CD4-positive, alpha-beta T cell treated with Interferon gamma for 1 hour (primary cell): ENCODE measurements around the gene NRG2.
A peak's percentile ranks its signal among the peaks of the same experiment; 100 is the strongest.

Source experiments
- DNase-seq: peaks from one replicate; pipeline ENCODE4 v3.0.0-alpha.2; 2020

NRG2 gene

DNA sequence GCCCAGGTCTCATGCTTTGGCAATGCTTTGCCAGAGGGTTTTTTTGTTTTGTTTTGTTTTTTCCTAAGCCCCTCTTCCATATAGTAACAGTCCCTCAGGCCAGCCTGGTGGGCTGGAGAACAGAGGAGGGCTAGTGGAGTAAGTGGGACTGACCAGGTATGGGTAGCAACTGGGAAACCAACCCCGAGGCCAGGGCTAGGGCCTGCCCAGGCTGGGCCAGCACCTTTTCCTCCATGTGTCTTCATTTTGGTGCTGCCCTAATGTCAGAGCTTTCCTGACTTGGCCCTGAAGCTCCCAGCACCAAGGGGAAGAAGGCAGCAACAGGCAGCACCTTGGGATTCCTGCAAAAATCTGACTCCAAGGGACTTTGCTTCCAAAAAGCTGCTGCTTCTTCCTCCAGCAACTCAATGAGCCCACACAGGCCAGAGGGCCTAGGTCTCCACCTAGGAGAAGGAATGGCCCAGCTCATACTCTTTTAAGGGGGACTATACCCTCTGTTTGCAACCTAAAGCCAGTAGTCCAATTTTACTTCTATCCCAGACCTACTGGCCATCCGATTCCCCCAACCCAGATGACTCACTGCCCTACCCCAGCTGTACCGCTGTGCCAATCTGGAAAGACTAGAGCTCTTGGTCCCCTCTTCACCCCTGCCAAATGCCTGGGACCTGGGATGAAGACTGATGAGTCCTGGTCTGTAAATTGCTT is 142.4 kb downstream of the NRG2 start:
- DNase-seq: no peak

DNA sequence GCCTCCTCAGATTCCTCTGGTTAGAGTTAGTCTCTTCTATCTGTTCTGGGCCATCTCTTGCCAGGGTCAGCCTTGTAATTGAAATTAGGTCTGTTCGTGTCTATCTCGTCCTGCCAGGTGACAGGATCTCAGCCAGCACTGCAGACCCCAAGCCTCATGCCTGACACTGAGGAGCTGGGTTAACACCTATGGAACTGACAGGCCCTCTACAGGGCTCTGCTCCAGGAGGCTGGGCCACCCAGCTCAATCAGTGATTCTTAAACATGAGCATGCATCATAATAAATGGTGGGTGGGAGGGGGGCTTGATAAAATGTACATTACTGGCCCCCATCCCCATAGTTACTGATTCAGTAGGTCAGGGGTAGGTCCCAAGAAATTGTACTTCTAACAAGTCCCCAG is 144.1 kb downstream of the NRG2 start:
- no peak for DNase-seq

GRCh38 chr5:139897982-139898381 is 145.1 kb downstream of the NRG2 start:
- no peak for DNase-seq

- DNase-seq: peak; percentile 3
These were observed 145.8 kb downstream of the NRG2 start for GRCh38 chr5:139897342-139897741.

DNA sequence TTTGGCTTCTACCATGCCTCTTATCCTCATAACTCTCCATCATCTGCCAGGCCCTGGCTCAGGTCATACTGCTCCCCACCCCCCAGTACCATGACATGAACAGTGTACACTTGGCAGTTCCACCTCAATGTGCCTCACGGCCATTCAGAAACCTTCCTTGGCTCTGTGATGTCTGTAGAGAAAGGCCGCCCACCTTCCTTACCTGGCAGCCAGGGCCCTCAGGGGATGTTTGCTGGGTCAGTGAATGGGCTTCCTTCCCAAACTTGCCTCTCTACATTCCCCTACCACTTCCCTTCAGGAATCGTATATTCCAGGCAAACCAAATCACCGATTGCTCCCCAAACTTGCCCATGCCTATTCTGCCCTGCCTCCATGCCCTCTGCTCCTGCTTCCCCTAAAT is 146.4 kb downstream of the NRG2 start:
- no peak for DNase-seq

- no peak for DNase-seq
These were observed 147.5 kb downstream of the NRG2 start for GRCh38 chr5:139895647-139896046.

DNA sequence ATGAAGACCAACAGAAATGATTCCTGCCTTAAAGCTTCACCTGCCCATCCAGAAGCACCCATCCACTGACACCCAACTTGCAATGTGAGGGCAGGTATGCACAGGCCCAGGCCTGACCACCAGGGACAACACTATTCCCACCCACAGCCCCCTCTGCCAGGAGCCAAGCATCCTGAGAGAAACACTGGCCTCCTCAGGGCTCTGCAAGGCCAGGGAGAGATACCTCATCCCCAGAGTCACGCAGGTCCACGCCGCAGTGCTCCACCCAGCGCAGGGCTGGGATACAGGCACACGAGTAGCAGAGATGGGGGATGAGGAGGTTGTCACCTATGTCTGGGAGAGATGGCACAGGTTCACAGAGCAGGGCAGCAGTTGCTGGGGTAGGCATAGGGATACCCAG is 148.1 kb downstream of the NRG2 start:
- no peak for DNase-seq

GRCh38 chr5:139893873-139894272 is 149.2 kb downstream of the NRG2 start:
- DNase-seq: no peak

DNA sequence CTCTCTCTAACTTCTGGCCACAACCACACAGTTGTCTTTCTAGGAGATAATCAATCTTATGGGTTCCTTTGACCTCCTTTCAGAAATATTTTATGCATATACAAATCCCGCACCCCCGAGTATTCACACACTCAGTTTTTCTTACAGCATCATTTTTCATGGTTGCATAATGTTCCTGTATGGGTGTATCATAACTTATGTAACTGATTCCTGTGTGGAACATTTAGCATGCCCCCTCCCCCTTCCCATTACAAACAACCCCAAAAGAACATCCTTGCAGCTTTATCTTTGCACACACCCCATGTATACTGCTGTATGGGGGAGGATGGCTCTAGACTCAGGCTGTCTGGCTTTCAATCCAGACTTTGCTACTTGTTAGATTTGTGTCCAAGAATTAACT is 153.7 kb downstream of the NRG2 start:
- DNase-seq: no peak

DNA sequence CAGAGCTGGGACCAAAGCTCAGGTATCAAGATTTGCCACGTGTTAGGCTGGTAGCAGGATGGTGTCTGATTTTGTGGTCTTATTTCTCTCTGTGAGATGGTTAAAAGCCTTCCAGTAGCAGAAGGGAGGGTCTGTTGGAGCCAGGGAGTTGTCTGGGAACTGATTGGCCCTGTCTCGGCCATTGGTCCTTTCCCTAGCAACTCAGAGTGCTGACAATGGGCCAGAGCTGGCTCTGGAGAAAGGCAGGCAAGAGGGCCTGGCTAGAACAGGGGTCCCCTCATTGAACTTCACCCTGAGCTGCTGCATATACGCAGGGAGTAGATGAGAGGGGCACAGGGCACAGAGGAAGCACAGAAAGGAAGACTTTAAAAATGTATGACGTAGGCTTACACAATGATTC is 154.7 kb downstream of the NRG2 start:
- DNase-seq: no peak

DNA sequence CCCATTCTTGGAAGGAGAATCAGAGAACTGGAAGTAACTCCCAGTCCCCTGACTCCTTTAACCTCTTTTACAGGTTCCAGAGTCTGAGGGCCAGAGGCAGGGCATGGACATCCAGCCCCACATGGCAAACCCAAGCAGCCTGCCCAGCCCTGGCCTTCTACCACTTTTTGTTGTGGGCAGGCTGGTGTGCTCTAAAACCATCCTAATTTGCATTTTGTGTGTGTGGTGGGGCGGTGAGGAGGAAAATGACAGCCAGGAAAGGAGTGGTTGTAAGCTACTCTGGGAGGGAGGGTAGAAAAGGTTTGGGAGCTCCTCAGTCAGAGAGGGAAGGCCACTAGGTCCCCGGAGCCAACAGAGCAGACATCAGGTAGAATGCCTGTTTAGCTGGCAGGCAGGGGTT is 156.9 kb downstream of the NRG2 start:
- no peak for DNase-seq

GRCh38 chr5:139885857-139886208 is 157.3 kb downstream of the NRG2 start:
- DNase-seq: no peak

- DNase-seq: no peak
These were observed 157.8 kb downstream of the NRG2 start for GRCh38 chr5:139885172-139885856.

GRCh38 chr5:139884734-139885133 is 158.4 kb downstream of the NRG2 start:
- DNase-seq: no peak

DNA sequence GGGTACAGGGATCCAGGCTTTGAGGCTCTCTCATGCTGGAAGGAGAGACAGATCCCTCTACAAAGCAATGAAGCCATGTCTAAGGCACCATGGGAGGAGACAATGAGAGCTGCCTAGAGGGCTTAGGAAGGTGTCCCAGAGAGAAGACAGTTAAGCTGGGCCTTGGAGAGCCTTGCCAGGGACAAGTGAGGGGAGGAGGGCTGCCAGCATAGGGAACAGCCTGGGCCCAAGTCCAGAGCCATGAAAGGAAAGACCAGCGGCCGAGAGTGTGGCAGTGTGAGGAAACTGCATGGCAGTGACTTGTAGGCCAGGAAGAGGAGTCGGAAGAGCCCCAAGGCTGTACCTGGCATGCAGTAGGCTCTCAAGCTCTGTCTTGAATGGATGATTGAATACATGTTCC is 159.0 kb downstream of the NRG2 start:
- no peak for DNase-seq

DNA sequence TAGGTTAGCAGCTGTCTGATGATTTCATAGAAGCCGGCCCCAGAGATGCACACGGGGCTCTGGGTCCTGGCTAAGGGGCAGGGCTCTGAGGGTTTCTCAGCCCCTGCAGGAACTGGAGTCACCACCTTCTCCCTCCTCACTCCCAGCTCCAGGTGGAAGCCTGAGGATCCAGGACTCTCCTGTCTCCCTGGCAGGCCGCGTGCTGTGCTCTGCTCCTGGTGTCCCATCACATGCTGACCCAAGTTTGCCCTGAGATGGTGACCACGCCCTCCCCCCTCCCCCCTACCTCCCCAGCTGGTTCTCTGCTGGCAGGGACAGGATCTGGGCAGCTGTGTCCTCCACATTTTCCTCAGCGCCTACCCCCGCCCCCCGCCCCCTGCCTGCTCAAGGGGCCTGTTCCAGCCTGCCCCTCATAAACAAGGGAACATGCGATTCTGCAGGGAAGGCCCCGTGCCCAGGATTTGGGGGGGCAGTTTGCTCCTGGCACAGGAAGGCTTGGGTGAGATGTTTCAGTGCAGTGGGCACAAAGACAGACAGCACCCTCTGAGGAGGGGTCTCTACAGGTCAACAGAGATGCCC is 160.0 kb downstream of the NRG2 start:
- DNase-seq: no peak

GRCh38 chr5:139882316-139882715 is 160.8 kb downstream of the NRG2 start:
- no peak for DNase-seq

GRCh38 chr5:139881143-139881733 is 161.9 kb downstream of the NRG2 start:
- no peak for DNase-seq

DNA sequence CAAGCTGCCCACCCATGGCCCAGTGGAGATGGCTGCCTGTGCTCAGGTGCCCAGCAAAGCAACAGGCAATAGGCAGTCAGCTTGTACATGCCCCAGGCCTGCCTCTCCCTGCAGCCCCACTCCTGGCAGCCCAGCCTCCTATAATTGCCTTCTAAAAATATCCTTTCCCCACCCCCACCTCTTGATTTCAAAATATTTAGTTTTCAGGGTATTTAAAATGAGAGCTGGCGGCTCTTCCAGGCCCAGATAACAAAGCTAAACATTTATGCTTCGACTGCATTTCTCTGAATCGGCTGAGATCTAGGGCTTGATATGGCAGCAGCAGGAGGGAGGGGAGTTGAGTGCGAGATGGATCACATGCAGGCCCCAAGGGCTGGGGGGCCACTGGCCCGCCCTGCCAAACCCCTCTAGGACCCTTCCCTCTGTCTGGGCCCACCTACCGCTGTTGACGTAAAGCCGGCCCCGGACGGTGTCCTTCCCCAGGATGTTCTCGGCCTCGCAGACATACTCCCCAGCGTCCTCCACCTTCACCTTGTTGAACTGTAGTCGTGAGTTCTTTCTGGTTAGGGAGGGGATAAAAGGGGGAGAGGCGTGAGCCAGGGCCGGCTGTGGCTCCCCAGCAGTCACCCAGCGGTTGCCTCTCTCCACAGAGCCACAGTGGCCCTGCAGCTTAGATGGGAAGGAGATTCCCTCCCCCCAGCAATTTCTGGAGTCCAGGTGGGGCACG is 162.5 kb downstream of the NRG2 start:
- DNase-seq: no peak

- DNase-seq: no peak
These were observed 165.0 kb downstream of the NRG2 start for GRCh38 chr5:139878093-139878492.

- DNase-seq: no peak
These were observed 165.9 kb downstream of the NRG2 start for GRCh38 chr5:139877129-139877597.

GRCh38 chr5:139875957-139876356 is 167.1 kb downstream of the NRG2 start:
- no peak for DNase-seq
